SK-MEL-5 (cell line): ENCODE data around the gene STIM1. TPM values are rescaled to one million over a fixed set of nuclear protein-coding genes. Genes with fewer than 3 reads are reported as not detected.
A peak's percentile ranks its signal among the peaks of the same experiment; 100 is the strongest.
"Not testable (repeated sequence)": the region's sequence is repeated elsewhere in the genome, so short reads cannot be mapped to it uniquely, and the experiment has no call there.

ENCODE experiments used
- DNase-seq: peaks from one replicate; pipeline ENCODE4 v3.0.0-alpha.2; 2016; ENCODE audit warnings: low read depth, low spot score
- in situ Hi-C: cut with HindIII; loops from 2 replicates; pipeline ENCODE4 v1.10.0; 2016; ENCODE audit warnings: low sequenced_read_pairs, high pct_unique_total_duplicates, low pct_unique_long_range_greater_than_20kb
- total RNA-seq: library from RNA; depleted of rRNA; stranded (reverse); fragments of >200 nt; shearing (Covaris generic); gene quantifications from 2 replicates; pipeline ENCODE4 v1.2.3, GENCODE V29; 2014

Gene STIM1
- total RNA-seq, 1 experiment from 2014 or later = 25.7 TPM

GRCh38 chr11:4044976-4045646 lies 189.6 kb downstream of the STIM1 start:
- DNase-seq = peak; percentile 98
- in situ Hi-C loops = no loop called here

DNA sequence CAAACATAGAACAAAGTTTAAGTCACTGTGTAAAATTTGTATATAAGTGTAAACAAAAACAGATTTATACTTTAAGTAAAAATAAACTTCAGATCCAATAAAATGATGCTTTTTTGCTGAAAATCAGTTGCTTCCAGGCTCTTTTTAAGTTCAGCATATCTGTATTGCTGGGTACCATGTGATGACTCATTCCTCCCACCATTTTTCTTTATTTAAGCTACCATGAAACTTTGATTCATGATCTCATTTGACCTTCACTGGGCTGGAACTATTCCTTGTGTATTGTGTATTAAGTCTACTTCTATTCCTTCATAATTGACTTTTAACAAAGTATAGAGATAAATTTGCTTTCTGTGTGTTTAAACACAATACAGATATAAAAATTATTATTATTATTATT lies 192.9 kb downstream of the STIM1 start:
- in situ Hi-C loops = no loop called here

DNA sequence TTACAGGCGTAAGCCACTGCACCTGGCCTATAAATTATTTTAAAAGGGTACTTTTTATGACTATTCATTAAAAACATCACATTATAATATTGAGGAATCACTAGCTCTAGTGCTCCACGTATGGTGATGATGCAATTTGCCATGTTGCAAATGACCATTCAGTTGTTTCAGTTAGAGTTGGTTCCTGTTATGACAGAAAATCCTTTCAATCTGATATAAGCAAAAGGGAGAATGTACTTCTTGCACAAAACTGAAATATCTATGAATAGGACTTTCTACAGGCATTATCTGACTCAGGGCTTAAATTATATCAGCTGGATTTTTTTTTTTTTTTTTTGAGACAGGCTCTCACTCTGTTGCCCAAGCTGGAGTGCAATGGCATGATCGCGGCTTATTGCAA lies 193.5 kb downstream of the STIM1 start:
- DNase-seq = no peak
- in situ Hi-C loops = no loop called here

More for the DNA sequence above, 192.9 kb downstream of the STIM1 start:
- no peak for DNase-seq

DNA sequence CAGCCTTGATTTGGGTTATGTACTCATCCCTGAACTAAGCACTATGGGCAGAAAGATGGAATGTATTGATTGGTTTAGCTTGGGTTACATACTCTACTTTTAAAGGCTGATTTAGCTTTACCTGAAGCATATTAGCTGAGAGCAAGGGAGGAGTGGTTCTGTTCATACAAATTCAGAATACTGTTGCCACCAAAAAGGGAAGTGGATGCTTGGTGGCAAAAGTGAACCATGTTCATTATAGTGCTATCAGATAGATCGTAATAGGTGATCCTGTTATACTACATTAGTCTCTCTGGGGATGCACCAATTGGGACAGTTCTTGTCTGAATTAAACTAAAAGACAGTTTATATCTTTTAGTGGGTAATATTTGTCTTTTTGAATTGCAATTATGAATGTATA lies 194.7 kb downstream of the STIM1 start:
- DNase-seq = no peak
- in situ Hi-C loops = loop anchor here (25.0 kb wide), 1 partner anchor 188 kb away; the partner anchor contains the start of gene STIM1

DNA sequence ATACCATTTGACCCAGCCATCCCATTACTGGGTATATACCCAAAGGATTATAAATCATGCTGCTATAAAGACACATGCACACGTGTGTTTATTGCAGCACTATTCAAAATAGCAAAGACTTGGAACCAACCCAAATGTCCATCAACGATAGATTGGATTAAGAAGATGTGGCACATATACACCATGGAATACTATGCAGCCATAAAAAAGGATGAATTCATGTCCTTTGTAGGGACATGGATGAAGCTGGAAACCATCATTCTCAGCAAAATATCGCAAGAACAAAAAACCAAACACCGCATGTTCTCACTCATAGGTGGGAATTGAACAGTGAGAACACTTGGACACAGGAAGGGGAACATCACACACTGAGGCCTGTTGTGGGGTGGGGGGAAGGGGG lies 197.7 kb downstream of the STIM1 start:
- in situ Hi-C loops = loop anchor here (25.0 kb wide), 1 partner anchor 191 kb away; the partner anchor contains the start of gene STIM1
- DNase-seq = not testable (repeated sequence)

DNA sequence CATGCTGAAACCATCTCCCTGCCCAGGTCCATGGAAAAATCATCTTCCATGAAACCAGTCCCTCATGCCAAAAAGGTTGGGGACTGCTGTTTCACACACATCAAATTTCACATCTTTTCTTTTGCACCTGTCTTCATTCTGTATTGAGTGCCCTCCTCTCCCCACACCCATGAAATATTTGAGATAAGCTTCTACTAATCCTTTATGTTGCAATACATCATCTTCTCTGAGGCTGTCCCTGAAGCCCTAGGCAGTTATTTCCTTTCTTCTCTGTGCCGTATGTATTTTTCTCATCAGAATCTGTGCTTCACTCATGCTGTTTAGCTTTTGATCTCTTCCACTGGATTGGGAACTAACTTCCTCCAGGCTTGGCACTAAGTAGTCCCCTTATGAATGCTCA lies 199.2 kb downstream of the STIM1 start:
- DNase-seq = no peak
- in situ Hi-C loops = loop anchor here (25.0 kb wide), 1 partner anchor 192 kb away; the partner anchor contains the start of gene STIM1

DNA sequence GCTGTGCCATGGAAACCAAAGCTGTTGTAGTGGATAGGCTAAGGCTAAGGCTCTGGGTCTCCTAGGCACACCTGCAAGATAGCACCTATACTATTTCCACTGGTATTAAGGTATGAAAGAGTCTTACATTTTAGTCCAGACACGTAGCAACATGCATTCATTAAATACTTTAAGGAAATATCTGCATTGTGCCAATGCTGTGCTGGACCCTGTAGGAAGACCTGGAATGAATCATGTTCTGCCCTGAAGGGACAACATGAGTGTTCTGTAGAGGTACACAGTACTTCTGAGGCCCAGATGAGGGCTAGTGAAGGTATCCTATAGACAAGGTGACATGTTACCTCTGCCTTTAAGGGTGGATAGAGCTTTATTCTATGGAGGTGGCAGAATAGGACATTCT lies 204.0 kb downstream of the STIM1 start:
- in situ Hi-C loops = loop anchor here (25.0 kb wide), 1 partner anchor 197 kb away; the partner anchor contains the start of gene STIM1
- no peak for DNase-seq

GRCh38 chr11:4060182-4060923 lies 204.9 kb downstream of the STIM1 start:
- in situ Hi-C loops = loop anchor here (25.0 kb wide), 1 partner anchor 198 kb away; the partner anchor contains the start of gene STIM1
- no peak for DNase-seq

DNA sequence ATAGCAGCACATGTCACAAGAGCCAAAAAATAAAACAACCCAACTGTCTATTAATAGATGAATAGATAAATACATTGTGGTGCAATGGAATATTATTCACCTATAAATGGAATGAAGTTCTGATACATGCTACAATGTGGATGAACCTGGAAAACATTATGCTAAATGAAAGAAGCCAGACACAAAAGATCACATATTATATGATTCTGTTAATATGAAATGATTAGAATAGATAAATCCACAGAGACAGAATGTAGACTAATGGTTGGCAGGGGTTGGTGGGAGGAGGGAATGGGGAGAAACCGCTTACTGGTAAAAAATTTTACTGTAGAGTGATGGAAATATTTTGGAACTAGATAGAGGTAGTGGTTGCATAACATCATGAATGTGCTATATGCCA lies 206.2 kb downstream of the STIM1 start:
- no peak for DNase-seq
- in situ Hi-C loops = loop anchor here (25.0 kb wide), 1 partner anchor 199 kb away; the partner anchor contains the start of gene STIM1

- no peak for DNase-seq
- in situ Hi-C loops = loop anchor here (25.0 kb wide), 1 partner anchor 201 kb away; the partner anchor contains the start of gene STIM1
Observed at GRCh38 chr11:4063348-4063747, 207.9 kb downstream of the STIM1 start.

DNA sequence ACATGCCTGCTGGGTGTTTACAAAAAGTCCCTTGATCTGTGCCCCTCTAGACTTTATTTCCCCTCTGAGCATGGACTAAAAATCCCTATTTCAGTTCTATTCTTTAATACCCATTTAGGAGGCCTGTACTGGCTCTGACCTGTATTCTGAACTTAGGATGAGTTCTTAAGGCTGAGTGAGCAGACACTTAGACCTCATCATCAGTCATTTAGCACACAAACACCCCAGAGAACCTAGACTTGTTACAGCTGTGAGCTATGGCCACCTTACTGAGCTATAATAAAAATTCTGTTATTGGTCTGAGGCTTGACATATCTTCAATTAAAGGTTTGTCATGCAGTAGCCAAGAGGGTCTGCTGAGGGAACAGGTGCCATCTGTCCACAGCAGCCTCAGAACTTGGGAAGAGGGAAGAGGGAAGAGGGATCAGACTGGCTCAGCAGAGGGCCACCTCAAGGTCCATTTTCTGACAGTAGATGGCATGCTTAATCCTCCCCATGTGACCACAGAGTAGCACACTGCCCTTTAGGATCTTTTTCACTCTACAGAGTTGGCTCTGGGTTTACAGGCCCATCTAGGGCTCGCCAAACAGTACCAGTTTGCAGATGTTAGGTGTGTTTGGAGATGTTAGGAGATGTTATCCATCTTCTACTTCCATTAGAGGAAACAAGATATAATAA lies 209.0 kb downstream of the STIM1 start:
- in situ Hi-C loops = loop anchor here (25.0 kb wide), 1 partner anchor 202 kb away; the partner anchor contains the start of gene STIM1
- DNase-seq = peak; percentile 19

DNA sequence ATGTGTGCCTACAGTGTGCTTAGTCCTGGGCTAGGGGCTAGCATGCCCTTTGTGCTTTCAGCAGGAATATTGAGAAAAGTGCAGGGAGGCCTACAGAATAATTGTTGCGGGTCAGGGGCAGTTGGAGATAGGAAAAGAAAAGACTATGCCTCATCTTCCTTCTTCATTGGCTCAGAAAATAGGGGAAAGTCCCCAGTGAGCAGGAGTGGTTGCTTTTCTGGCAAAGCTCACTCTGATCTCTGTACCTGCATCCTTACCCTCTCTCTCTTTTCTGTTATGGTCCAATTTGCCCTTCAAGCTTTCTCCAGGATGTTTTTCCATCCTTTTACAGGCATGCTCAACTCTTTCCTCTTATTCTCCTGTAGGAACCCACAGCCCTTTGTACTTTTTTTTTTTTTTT lies 209.6 kb downstream of the STIM1 start:
- in situ Hi-C loops = loop anchor here (25.0 kb wide), 1 partner anchor 203 kb away; the partner anchor contains the start of gene STIM1

DNA sequence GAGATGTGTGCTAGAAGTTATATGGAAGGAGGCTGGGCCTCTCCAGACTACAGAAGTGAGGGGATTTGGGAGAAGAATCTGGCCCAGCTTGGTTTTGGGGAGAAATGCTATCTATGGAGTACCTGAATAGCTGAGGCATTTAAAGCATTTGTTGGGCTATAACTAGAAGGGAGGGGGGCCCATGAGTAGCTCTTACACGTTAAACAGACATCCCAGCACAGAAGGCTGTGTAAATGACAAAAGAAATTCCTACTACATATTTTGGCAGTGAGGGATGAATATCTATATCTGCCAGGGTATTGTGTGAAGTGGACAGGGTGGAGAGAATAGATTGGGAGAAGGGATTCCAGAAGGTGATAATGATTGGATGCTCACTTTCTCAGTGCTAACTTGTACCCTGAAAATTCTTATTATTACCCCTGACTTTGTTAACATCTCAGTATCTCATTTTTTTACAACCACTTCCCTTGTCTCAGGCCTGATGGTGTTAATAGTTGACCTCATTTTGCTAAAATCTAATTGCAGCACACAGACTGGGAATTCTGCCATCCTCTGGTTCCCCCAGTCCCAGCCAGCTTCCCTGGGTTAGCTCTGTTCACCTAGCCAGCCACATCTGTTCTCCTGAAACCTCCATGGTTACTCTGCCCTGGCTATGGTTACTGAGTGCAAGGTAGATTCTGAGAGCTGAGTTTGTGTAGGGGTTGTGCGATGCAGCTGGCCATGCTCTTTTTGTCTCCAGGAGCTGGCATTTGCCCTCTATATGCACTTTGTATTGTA lies 210.3 kb downstream of the STIM1 start:
- in situ Hi-C loops = loop anchor here (25.0 kb wide), 1 partner anchor 203 kb away; the partner anchor contains the start of gene STIM1
- DNase-seq = no peak

More for the DNA sequence above, 209.6 kb downstream of the STIM1 start:
- no peak for DNase-seq

DNA sequence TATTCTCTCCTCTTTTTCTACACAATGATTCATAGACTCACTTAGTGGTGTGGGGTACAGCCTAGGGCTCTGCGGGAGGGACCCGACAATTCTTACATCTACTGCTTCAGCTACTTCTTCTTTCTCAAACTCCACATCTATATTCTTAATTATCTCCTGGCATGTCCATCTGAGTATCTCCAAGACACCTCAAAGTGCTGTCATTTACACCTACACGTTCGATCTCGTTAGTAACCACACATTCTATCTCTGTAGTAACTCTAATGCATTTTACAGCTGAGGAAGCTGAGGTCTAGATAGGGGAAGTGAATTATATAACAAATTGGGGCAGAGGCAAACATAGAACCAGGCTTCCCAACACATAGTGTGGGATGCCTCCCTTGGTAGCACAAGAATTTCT lies 211.4 kb downstream of the STIM1 start:
- in situ Hi-C loops = loop anchor here (25.0 kb wide), 1 partner anchor 205 kb away; the partner anchor contains the start of gene STIM1
- no peak for DNase-seq

- no peak for DNase-seq
- in situ Hi-C loops = loop anchor here (25.0 kb wide), 1 partner anchor 207 kb away; the partner anchor contains the start of gene STIM1
Observed at GRCh38 chr11:4068962-4069361, 213.5 kb downstream of the STIM1 start.

DNA sequence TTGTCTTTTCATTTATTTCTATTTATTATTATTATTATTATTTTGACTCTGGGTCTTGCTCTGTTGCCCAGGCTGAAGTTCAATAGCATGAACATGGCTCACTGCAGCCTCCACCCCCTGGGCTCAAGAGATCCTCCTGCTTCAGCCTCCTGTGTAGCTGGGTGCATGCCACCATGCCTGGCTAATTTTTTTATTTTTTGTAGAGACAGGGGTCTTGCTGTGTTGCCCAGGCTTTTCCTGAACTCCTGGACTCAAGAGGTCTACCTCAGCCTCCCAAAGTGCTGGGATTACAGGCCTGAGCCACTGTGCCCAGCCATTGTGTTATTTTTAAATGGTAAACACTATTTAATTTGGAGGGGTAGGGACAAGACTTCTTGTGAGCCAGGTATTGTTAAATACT lies 215.9 kb downstream of the STIM1 start:
- no peak for DNase-seq
- in situ Hi-C loops = loop anchor here (25.0 kb wide), 1 partner anchor 209 kb away; the partner anchor contains the start of gene STIM1

DNA sequence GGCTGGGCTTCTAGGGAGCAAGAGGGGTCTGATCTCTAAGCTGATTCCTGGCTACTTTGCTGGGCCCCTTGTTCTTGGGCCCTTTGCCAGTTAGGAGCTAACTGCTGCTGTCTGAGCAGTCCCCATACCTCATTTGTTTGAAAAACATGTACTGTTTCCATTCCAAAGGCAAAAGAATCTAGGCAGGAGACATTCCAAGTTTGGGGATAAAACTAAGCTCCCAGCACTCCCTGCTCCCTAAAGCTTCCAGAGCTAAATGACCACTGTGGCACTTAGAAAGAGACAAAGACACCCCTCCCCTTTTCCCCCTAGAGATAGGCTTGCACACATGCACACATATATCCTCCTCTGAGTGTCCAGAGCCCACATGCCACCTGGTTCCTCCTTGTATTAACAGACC lies 216.4 kb downstream of the STIM1 start:
- no peak for DNase-seq
- in situ Hi-C loops = loop anchor here (25.0 kb wide), 1 partner anchor 210 kb away; the partner anchor contains the start of gene STIM1
